Subcutaneous adipose tissue (tissue), 4 donors: Measurements from ENCODE around the gene CFAP54. TPM values are rescaled to one million over a fixed set of nuclear protein-coding genes. Genes with fewer than 3 reads are reported as not detected.

Experiments
- total RNA-seq, 4 donors: library from RNA; depleted of rRNA; stranded (reverse); fragments of >200 nt; gene quantifications; one replicate each; pipeline ENCODE4 v1.1.0, GENCODE V29; 2016
- TF ChIP-seq, protein P1 (sequence below): fragments of 450-650 bp; IDR thresholded peaks from one replicate; pipeline ENCODE4 v1.5.1; 2016; ENCODE audit warnings: low read depth, mild to moderate bottlenecking, control low read depth, antibody characterized with exemption, moderate library complexity

CFAP54 gene
- total RNA-seq, 4 donors from 2014 or later: 0.33 to 1.7 (median 0.89) TPM

DNA sequence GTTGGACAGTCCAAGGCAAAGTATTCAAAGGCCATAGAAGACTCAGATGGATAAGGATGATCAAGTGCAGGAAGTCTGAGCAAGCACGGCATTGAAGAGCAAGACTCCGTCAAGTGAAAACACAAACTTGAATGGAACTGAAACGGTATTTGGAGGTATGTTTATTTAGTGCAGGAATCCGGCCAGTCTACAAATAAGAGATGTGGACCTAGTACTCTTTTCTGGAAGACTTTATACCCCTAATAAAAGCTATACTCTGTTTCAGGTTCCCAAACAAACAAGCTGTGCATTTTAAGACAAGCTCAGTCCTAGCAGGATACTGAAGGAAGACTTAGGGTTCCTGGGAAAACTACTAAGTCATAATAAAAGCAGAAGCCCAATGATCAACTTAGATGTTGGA is 316.9 kb downstream of the CFAP54 start:
- TF ChIP-seq, protein P1, sequence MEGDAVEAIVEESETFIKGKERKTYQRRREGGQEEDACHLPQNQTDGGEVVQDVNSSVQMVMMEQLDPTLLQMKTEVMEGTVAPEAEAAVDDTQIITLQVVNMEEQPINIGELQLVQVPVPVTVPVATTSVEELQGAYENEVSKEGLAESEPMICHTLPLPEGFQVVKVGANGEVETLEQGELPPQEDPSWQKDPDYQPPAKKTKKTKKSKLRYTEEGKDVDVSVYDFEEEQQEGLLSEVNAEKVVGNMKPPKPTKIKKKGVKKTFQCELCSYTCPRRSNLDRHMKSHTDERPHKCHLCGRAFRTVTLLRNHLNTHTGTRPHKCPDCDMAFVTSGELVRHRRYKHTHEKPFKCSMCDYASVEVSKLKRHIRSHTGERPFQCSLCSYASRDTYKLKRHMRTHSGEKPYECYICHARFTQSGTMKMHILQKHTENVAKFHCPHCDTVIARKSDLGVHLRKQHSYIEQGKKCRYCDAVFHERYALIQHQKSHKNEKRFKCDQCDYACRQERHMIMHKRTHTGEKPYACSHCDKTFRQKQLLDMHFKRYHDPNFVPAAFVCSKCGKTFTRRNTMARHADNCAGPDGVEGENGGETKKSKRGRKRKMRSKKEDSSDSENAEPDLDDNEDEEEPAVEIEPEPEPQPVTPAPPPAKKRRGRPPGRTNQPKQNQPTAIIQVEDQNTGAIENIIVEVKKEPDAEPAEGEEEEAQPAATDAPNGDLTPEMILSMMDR: no peak

- TF ChIP-seq, protein P1: no peak
These were observed 318.4 kb downstream of the CFAP54 start for GRCh38 chr12:96807741-96808140.

GRCh38 chr12:96808587-96808986 is 319.2 kb downstream of the CFAP54 start:
- TF ChIP-seq, protein P1: no peak

- TF ChIP-seq, protein P1: no peak
These were observed 320.1 kb downstream of the CFAP54 start for GRCh38 chr12:96809522-96809921.

- TF ChIP-seq, protein P1: no peak
These were observed 320.7 kb downstream of the CFAP54 start for GRCh38 chr12:96810057-96810456.

GRCh38 chr12:96810477-96810876 is 321.1 kb downstream of the CFAP54 start:
- TF ChIP-seq, protein P1: no peak

- TF ChIP-seq, protein P1: no peak
These were observed 321.7 kb downstream of the CFAP54 start for GRCh38 chr12:96811083-96811482.
